A549 treated with AZD2906 at 1 μM for 4 hours (cell line): ENCODE data around the gene TRAPPC4. TPM values are rescaled to one million over a fixed set of nuclear protein-coding genes. Genes with fewer than 3 reads are reported as not detected.

Source experiments
- total RNA-seq: library from RNA; stranded (reverse); fragments of 200-300 nt; extraction: Qiagen RNA extraction; gene quantifications from 5 replicates; pipeline ENCODE4 v1.2.3, GENCODE V29; 2022

Gene TRAPPC4, protein sequence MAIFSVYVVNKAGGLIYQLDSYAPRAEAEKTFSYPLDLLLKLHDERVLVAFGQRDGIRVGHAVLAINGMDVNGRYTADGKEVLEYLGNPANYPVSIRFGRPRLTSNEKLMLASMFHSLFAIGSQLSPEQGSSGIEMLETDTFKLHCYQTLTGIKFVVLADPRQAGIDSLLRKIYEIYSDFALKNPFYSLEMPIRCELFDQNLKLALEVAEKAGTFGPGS
- total RNA-seq: 58.5 to 64.0 TPM (median 60.1 TPM) in 5 replicates

GRCh38 chr11:119018074-119018938, at the start of gene TRAPPC4, which contains the start of gene RPS25:
Gene TRAPPC4, plus strand, starts transcription at chr11:119018766. Its CDS starts 30 bp downstream, at chr11:119018796.
Gene RPS25, minus strand, starts transcription at chr11:119018343. Its CDS starts 59 bp downstream, at chr11:119018284.

DNA sequence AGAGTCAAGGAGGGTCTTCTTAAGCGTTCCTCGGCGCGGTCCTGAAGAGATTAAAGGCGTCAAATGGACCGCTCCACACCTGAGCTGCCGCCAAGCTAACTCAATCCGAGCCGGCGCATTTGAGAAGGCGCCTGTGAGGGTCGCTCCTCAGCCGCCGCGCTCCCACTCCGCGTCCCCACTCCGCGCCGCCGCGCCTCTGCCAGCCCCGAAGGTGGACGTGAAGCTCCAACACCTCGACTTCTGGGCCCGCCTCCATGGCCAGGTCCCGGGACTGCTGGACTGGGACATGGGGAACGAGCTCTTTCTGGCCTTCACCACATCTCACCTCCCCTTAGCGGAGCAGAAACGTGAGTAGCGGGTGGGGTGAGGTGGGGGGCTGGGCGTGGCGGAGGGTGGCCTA, 46.9 kb upstream of the TRAPPC4 start, which contains the start of gene FOXR1:
Gene FOXR1, plus strand, starts transcription at position 116 of the 400 bp plus-strand sequence. Its CDS starts 171 bp downstream, at position 287.

DNA sequence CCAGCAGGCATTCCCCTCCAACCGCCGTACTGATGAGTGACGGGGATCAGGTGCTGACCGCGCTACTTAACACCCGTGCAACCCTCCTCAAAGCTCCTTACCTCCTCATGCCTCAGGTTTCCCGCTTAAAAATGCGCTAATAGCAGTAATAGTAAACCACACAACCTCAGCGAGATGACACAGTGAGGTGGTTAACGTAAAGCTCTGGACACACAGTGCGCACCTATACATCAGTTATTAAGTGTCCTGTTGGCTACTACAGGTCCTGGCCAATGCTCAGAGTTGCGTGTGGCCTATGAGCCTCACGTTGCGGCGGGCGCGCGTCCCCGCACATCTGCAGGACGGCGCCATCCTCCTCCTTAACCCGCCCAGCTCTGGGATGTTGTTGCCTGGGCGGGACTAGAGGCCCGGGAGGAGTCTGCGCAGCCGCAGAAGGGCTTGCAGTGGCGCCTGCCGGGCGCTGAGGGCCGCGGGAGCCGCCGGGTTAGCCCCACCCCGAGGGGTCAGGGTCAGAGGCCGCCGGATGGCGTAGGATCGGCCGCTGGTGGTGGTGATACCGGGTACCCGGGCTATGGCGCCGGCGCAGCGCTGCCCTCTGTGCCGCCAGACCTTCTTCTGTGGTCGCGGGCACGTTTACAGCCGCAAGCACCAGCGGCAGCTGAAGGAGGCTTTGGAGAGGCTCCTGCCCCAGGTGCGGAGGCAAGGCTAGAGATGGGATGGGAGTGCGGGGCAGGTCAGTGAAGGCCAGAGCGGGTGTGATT, 20.8 kb upstream of the TRAPPC4 start, which contains the start of gene CENATAC:
Gene CENATAC, plus strand, starts transcription at position 512 of the 761 bp plus-strand sequence. Its CDS starts 60 bp downstream, at position 572.

GRCh38 chr11:119030329-119031047, 11.9 kb downstream of the TRAPPC4 start, which contains the start of gene SLC37A4:
Gene SLC37A4, minus strand, starts transcription at chr11:119030877.

GRCh38 chr11:119057000-119057769, 38.6 kb downstream of the TRAPPC4 start, which contains the start of gene HYOU1:
Gene HYOU1, minus strand, starts transcription at chr11:119057205. Its CDS starts 1,045 bp downstream, at chr11:119056160.

GRCh38 chr11:119067371-119068222, 49.0 kb downstream of the TRAPPC4 start, which contains the start of gene VPS11:
Gene VPS11, plus strand, starts transcription at chr11:119067818. Its CDS starts 6 bp downstream, at chr11:119067824.

Other genes starting within 250 kb of the TRAPPC4 start
- 19.2 to 31.9 TPM (median 21.3 TPM) in 5 replicates for gene DDX6, start 227.6 kb upstream of the TRAPPC4 start, total RNA-seq
- gene CXCR5, start 134.9 kb upstream of the TRAPPC4 start, total RNA-seq: 0.09 to 0.19 TPM (median 0.14 TPM) in 5 replicates
- 138 to 215 TPM (median 187 TPM) in 5 replicates for gene BCL9L, start 92.8 kb upstream of the TRAPPC4 start, total RNA-seq
- gene UPK2, start 62.5 kb upstream of the TRAPPC4 start, total RNA-seq: 0.23 to 1.2 TPM (median 0.90 TPM) in 5 replicates
- gene FOXR1, start 47.0 kb upstream of the TRAPPC4 start, total RNA-seq: not detected in 5 replicates
- gene CENATAC, start 20.6 kb upstream of the TRAPPC4 start, total RNA-seq: 10.2 to 14.9 TPM (median 10.6 TPM) in 5 replicates
- gene RPS25, start 423 bp upstream of the TRAPPC4 start, total RNA-seq: 771 to 1,028 TPM (median 776 TPM) in 5 replicates
- gene SLC37A4, start 12.1 kb downstream of the TRAPPC4 start, total RNA-seq: 11.4 to 12.0 TPM (median 11.6 TPM) in 5 replicates
- gene HYOU1, start 38.4 kb downstream of the TRAPPC4 start, total RNA-seq: 41.9 to 48.0 TPM (median 45.4 TPM) in 5 replicates
- gene VPS11, start 49.1 kb downstream of the TRAPPC4 start, total RNA-seq: 11.1 to 12.8 TPM (median 12.2 TPM) in 5 replicates
- 42.4 to 55.7 TPM (median 45.5 TPM) in 5 replicates for gene HMBS, start 66.1 kb downstream of the TRAPPC4 start, total RNA-seq
- gene DPAGT1, start 83.1 kb downstream of the TRAPPC4 start, total RNA-seq: 30.3 to 37.9 TPM (median 36.3 TPM) in 5 replicates
- 4.1 to 5.7 TPM (median 5.0 TPM) in 5 replicates for gene C2CD2L, start 88.6 kb downstream of the TRAPPC4 start, total RNA-seq
- 9.2 to 10.8 TPM (median 9.4 TPM) in 5 replicates for gene HINFP, start 102.8 kb downstream of the TRAPPC4 start, total RNA-seq
- gene ABCG4, start 130.3 kb downstream of the TRAPPC4 start, total RNA-seq: 0.27 to 0.52 TPM (median 0.33 TPM) in 5 replicates
- gene NLRX1, start 150.0 kb downstream of the TRAPPC4 start, total RNA-seq: 10.4 to 11.6 TPM (median 10.9 TPM) in 5 replicates
- gene NHERF4, start 166.7 kb downstream of the TRAPPC4 start, total RNA-seq: 0.06 to 0.20 TPM (median 0.14 TPM) in 5 replicates
- gene CBL, start 187.6 kb downstream of the TRAPPC4 start, total RNA-seq: 5.8 to 8.9 TPM (median 7.6 TPM) in 5 replicates